HG03175 (cell line): ENCODE results near the gene PHACTR1.

Source experiments
- ATAC-seq: cut with Tn5 transposase; IDR thresholded peaks from one replicate; pipeline ENCODE4 v1.9.1; 2021; ENCODE audit warnings: mild to moderate bottlenecking, moderate library complexity; ENCODE audit not compliant: unreplicated experiment

Gene PHACTR1

GRCh38 chr6:12800120-12800519 is 83.6 kb downstream of the PHACTR1 start:
- no peak for ATAC-seq

- ATAC-seq: no peak
Observed at GRCh38 chr6:12801141-12801540, 84.6 kb downstream of the PHACTR1 start.

GRCh38 chr6:12802440-12802839 is 85.9 kb downstream of the PHACTR1 start:
- ATAC-seq: no peak

- ATAC-seq: no peak
Observed at GRCh38 chr6:12803486-12803885, 86.9 kb downstream of the PHACTR1 start.

GRCh38 chr6:12804952-12805645 is 88.5 kb downstream of the PHACTR1 start:
- no peak for ATAC-seq

- no peak for ATAC-seq
Observed at GRCh38 chr6:12806136-12806535, 89.6 kb downstream of the PHACTR1 start.

GRCh38 chr6:12806796-12807195 is 90.2 kb downstream of the PHACTR1 start:
- ATAC-seq: no peak

GRCh38 chr6:12811519-12811918 is 95.0 kb downstream of the PHACTR1 start:
- ATAC-seq: no peak

- no peak for ATAC-seq
Observed at GRCh38 chr6:12813321-12813720, 96.8 kb downstream of the PHACTR1 start.

- no peak for ATAC-seq
Observed at GRCh38 chr6:12814015-12814414, 97.4 kb downstream of the PHACTR1 start.

- ATAC-seq: no peak
Observed at GRCh38 chr6:12815089-12815488, 98.5 kb downstream of the PHACTR1 start.

GRCh38 chr6:12815884-12816600 is 99.5 kb downstream of the PHACTR1 start:
- no peak for ATAC-seq

GRCh38 chr6:12818324-12818723 is 101.8 kb downstream of the PHACTR1 start:
- ATAC-seq: no peak

GRCh38 chr6:12823847-12824246 is 107.3 kb downstream of the PHACTR1 start:
- ATAC-seq: no peak

GRCh38 chr6:12826584-12826983 is 110.0 kb downstream of the PHACTR1 start:
- no peak for ATAC-seq

- ATAC-seq: no peak
Observed at GRCh38 chr6:12827921-12828320, 111.4 kb downstream of the PHACTR1 start.

- no peak for ATAC-seq
Observed at GRCh38 chr6:12832226-12832735, 115.7 kb downstream of the PHACTR1 start.

- no peak for ATAC-seq
Observed at GRCh38 chr6:12836009-12836408, 119.4 kb downstream of the PHACTR1 start.

- ATAC-seq: no peak
Observed at GRCh38 chr6:12841619-12842018, 125.1 kb downstream of the PHACTR1 start.

- ATAC-seq: no peak
Observed at GRCh38 chr6:12842114-12842513, 125.5 kb downstream of the PHACTR1 start.

GRCh38 chr6:12842658-12843057 is 126.1 kb downstream of the PHACTR1 start:
- ATAC-seq: no peak
